ENCODE results near the gene DCTN4. TPM values are rescaled to one million over a fixed set of nuclear protein-coding genes. Genes with fewer than 3 reads are reported as not detected.
A peak's percentile ranks its signal among the peaks of the same experiment; 100 is the strongest.

Gene DCTN4
- total RNA-seq, 1 donor = 73.9 TPM

- H3K4me3 ChIP-seq (ENCODE audit: low read depth, low read length) = no peak overlapping the region
- TF ChIP-seq CTCF (IDR thresholded peaks at IDR 0.05; ENCODE audit: insufficient read depth, low read length) = no peak
- DNase-seq (ENCODE audit: low read depth) = no peak
Measured at GRCh38 chr5:150692276-150692675, 66.5 kb downstream of the DCTN4 start.

GRCh38 chr5:150690760-150691159 lies 68.1 kb downstream of the DCTN4 start:
- no peak for TF ChIP-seq CTCF (IDR thresholded peaks at IDR 0.05; ENCODE audit: insufficient read depth, low read length)
- no peak overlapping the region for H3K4me3 ChIP-seq (ENCODE audit: low read depth, low read length)
- DNase-seq (ENCODE audit: low read depth) = no peak

GRCh38 chr5:150689120-150689519 lies 69.7 kb downstream of the DCTN4 start:
- no peak for DNase-seq (ENCODE audit: low read depth)
- TF ChIP-seq CTCF (IDR thresholded peaks at IDR 0.05; ENCODE audit: insufficient read depth, low read length) = no peak
- H3K4me3 ChIP-seq (ENCODE audit: low read depth, low read length) = no peak overlapping the region

GRCh38 chr5:150676578-150676977 lies 82.2 kb downstream of the DCTN4 start:
- no peak for TF ChIP-seq CTCF (IDR thresholded peaks at IDR 0.05; ENCODE audit: insufficient read depth, low read length)
- H3K4me3 ChIP-seq (ENCODE audit: low read depth, low read length) = no peak overlapping the region
- no peak for DNase-seq (ENCODE audit: low read depth)

- DNase-seq (ENCODE audit: low read depth) = no peak
- H3K4me3 ChIP-seq (ENCODE audit: low read depth, low read length) = no peak overlapping the region
- TF ChIP-seq CTCF (IDR thresholded peaks at IDR 0.05; ENCODE audit: insufficient read depth, low read length) = no peak
Measured at GRCh38 chr5:150675069-150675468, 83.7 kb downstream of the DCTN4 start.

- DNase-seq (ENCODE audit: low read depth) = no peak
- H3K4me3 ChIP-seq (ENCODE audit: low read depth, low read length) = no peak overlapping the region
- peak; percentile 23 for TF ChIP-seq CTCF (IDR thresholded peaks at IDR 0.05; ENCODE audit: insufficient read depth, low read length)
Measured at GRCh38 chr5:150674341-150674821, 84.4 kb downstream of the DCTN4 start.

- H3K4me3 ChIP-seq (ENCODE audit: low read depth, low read length) = no peak overlapping the region
- TF ChIP-seq CTCF (IDR thresholded peaks at IDR 0.05; ENCODE audit: insufficient read depth, low read length) = no peak
- no peak for DNase-seq (ENCODE audit: low read depth)
Measured at GRCh38 chr5:150672884-150673275, 85.9 kb downstream of the DCTN4 start.

Data from fibroblast of the aortic adventitia (primary cell).